A673 (cell line): ENCODE measurements around the gene ZNF524. TPM values are rescaled to one million over a fixed set of nuclear protein-coding genes. Genes with fewer than 3 reads are reported as not detected.

Experiments used
- BruUV-seq: library from RNA; stranded (reverse); fragments of 400-500 nt; replicated peaks from 2 replicates; lab custom pipeline; 2021; lab: Mats Ljungman, UMichigan
- CTCF ChIA-PET: fragments of 300-600 bp; sonication (Branson Sonifier 250); formaldehyde crosslinking; loops from one replicate; lab custom pipeline; 2022; ENCODE audit warnings: antibody characterized with exemption; lab: Charles Lee
- POLR2A ChIA-PET: fragments of 300-600 bp; sonication (Branson Sonifier 250); formaldehyde crosslinking; loops from one replicate; lab custom pipeline; 2022; ENCODE audit warnings: antibody characterized with exemption; ENCODE audit not compliant: low non-redundant PET; lab: Charles Lee
- DNase-seq: peaks from one replicate; pipeline ENCODE4 v3.0.0-alpha.2; 2015; ENCODE audit warnings: low spot score
- H3K27ac ChIP-seq: fragments of 200-600 bp; sonication (generic); 2 replicates; pipeline ENCODE4 v1.5.1; 2016; ENCODE audit warnings: mixed run types, low read depth, mild to moderate bottlenecking, mixed read lengths, antibody characterized with exemption, low read length; ENCODE audit not compliant: poor library complexity, severe bottlenecking
- H3K27me3 ChIP-seq: fragments of 200-600 bp; sonication (generic); replicated peaks from 2 replicates; pipeline ENCODE4 v1.6.1; 2017; ENCODE audit warnings: mixed run types, low read depth, mild to moderate bottlenecking, mixed read lengths, antibody characterized with exemption, low read length; ENCODE audit not compliant: insufficient read depth, poor library complexity
- H3K36me3 ChIP-seq: fragments of 200-600 bp; sonication (generic); 2 replicates; pipeline ENCODE4 v1.6.1; 2016; ENCODE audit warnings: mixed run types, mild to moderate bottlenecking, mixed read lengths, antibody characterized with exemption, low read length; ENCODE audit not compliant: insufficient read depth, poor library complexity, severe bottlenecking
- H3K4me1 ChIP-seq: fragments of 200-600 bp; sonication (generic); 2 replicates; pipeline ENCODE4 v1.6.1; 2017; ENCODE audit warnings: mixed run types, mild to moderate bottlenecking, mixed read lengths, antibody characterized with exemption, low read length; ENCODE audit not compliant: insufficient read depth, poor library complexity, severe bottlenecking
- H3K4me3 ChIP-seq: fragments of 200-600 bp; sonication (generic); 2 replicates; pipeline ENCODE4 v1.5.1; 2016; ENCODE audit warnings: low read depth, mixed run types, mild to moderate bottlenecking, mixed read lengths, low read length; ENCODE audit not compliant: poor library complexity, severe bottlenecking
- H3K9me3 ChIP-seq: fragments of 200-600 bp; sonication (generic); 2 replicates; pipeline ENCODE4 v1.6.1; 2016; ENCODE audit warnings: mixed run types, low read depth, mild to moderate bottlenecking, mixed read lengths, antibody characterized with exemption, low read length; ENCODE audit not compliant: poor library complexity, severe bottlenecking
- EZH2 ChIP-seq: fragments of 200-600 bp; sonication (generic); IDR thresholded peaks from 2 replicates; pipeline ENCODE4 v1.6.1; 2017; ENCODE audit warnings: borderline replicate concordance, low read depth, mild to moderate bottlenecking, mixed read lengths, antibody characterized with exemption, low read length; ENCODE audit not compliant: poor library complexity, severe bottlenecking
- intact Hi-C: fragments of 100-400 bp; cut with micrococcal nuclease; formaldehyde crosslinking; loops from one replicate; pipeline ENCODE4 v1.10.0; 2022; ENCODE audit not compliant: unreplicated experiment
- total RNA-seq: library from RNA; stranded (reverse); gene quantifications from 2 replicates; pipeline ENCODE4 v1.2.3, GENCODE V29; 2021
- TF ChIP-seq, protein P1 (sequence below): fragments of 300-800, 200-600 bp; sonication (generic); conservative IDR thresholded peaks from 2 replicates; pipeline ENCODE4 v1.5.1; 2017; ENCODE audit warnings: low read depth, mild to moderate bottlenecking, antibody characterized with exemption, low read length, moderate library complexity, mixed read lengths

Gene ZNF524
- total RNA-seq, 1 experiment from 2014 or later, result 7.5 TPM

DNA sequence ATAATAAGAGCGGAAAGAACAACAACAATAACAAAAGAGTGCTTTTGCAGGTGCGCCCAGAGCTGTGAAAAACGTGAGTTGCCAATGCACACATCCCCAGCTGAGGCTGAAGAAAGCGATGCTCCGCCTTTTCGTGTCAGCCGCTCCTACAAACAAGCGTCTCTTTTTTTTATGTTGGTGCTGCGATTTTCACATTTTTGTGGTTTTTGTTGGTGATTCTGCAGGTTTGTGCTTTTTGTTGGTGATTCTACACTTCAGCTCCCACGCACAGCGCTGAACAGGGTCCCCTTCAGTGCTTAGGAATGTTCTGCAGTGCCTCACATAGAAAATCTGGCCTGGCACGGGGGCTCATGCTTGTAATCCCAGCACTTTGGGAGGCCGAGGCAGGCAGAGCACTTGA, 47.5 kb upstream of the ZNF524 start:
- peak; percentile 17 for DNase-seq
- no peaks in the 10 kb centered on the region for H3K36me3 ChIP-seq
- no peak for TF ChIP-seq EZH2
- TF ChIP-seq, protein P1, sequence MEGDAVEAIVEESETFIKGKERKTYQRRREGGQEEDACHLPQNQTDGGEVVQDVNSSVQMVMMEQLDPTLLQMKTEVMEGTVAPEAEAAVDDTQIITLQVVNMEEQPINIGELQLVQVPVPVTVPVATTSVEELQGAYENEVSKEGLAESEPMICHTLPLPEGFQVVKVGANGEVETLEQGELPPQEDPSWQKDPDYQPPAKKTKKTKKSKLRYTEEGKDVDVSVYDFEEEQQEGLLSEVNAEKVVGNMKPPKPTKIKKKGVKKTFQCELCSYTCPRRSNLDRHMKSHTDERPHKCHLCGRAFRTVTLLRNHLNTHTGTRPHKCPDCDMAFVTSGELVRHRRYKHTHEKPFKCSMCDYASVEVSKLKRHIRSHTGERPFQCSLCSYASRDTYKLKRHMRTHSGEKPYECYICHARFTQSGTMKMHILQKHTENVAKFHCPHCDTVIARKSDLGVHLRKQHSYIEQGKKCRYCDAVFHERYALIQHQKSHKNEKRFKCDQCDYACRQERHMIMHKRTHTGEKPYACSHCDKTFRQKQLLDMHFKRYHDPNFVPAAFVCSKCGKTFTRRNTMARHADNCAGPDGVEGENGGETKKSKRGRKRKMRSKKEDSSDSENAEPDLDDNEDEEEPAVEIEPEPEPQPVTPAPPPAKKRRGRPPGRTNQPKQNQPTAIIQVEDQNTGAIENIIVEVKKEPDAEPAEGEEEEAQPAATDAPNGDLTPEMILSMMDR, result no peak
- ChIA-PET CTCF (no interaction called here), POLR2A (no interaction called here)
- intact Hi-C loops, result no loop called here
- no peaks in the 10 kb centered on the region for H3K27me3 ChIP-seq
- no peaks in the 10 kb centered on the region for H3K9me3 ChIP-seq
- no peak overlapping the region for H3K4me3 ChIP-seq
- BruUV-seq, result no TSS peak
- no peak overlapping the region for H3K27ac ChIP-seq
- no peaks in the 10 kb centered on the region for H3K4me1 ChIP-seq

DNA sequence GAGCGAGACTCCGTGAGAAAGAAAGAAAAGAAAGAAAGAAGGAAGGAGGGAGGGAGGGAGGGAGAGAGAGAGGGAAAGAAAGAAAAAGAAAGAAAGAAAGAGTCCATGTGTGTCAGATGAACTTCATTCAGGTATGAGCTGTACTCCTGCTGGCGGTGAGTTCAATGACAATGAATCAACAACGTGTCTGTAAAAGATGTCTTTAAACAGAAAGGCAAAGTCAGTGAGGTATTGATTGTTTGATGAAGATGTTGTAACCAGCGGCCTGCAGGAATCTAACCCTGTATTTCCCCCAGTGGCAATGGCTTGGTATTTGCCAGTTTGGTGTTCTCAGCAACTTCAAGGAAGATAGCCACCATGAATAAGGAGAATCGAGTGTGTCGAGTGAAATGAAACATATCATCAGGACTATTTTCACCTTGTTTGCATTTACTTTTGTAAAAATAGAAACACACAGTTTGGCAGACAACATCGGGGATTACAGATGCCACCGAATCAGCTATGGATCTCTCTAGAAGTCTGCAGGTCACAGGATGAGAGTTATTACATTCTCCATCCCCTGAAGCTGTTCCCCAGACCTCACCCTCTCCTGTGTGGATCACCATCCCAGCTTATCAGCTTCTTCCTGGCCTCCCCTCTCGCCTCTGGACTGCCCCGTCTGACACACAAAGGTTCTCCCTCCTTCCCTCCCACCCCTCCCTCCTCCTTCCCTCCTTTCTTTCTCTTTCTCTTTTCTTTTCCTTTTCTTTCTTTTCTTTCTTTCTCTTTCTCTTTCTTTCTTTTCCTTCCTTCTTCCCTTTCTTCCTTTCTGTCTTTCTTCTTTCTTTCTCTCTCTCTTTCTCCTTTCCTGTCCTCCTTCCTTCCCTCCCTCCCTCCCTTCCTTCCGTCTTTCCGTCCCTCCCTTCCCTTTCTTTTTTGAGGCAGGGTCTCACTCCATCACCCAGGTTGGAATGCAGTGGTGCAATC, 46.6 kb upstream of the ZNF524 start:
- Histone ChIP-seq H3K9me3 (no peaks in the 10 kb centered on the region), H3K4me3 (no peak overlapping the region), H3K27me3 (no peaks in the 10 kb centered on the region), H3K36me3 (no peaks in the 10 kb centered on the region), H3K27ac (no peak overlapping the region), H3K4me1 (no peaks in the 10 kb centered on the region)
- CTCF ChIA-PET, result no interaction called here
- intact Hi-C loops, result no loop called here
- POLR2A ChIA-PET, result no interaction called here
- DNase-seq, result no peak
- BruUV-seq, result no TSS peak
- TF ChIP-seq EZH2, result no peak
- TF ChIP-seq, protein P1, result no peak

GRCh38 chr19:55554302-55554701, 45.8 kb upstream of the ZNF524 start:
- POLR2A ChIA-PET, result no interaction called here
- CTCF ChIA-PET, result no interaction called here
- H3K27ac ChIP-seq, result no peak overlapping the region
- no peak overlapping the region for H3K4me3 ChIP-seq
- H3K36me3 ChIP-seq, result no peaks in the 10 kb centered on the region
- BruUV-seq, result no TSS peak
- no peaks in the 10 kb centered on the region for H3K4me1 ChIP-seq
- TF ChIP-seq EZH2, result no peak
- TF ChIP-seq, protein P1, result no peak
- DNase-seq, result no peak
- intact Hi-C loops, result no loop called here
- H3K9me3 ChIP-seq, result no peaks in the 10 kb centered on the region
- no peaks in the 10 kb centered on the region for H3K27me3 ChIP-seq
